SU-DHL-6 (cell line): ENCODE results near the gene FMNL3.
"Not testable (repeated sequence)": the region's sequence is repeated elsewhere in the genome, so short reads cannot be mapped to it uniquely, and the experiment has no call there.

Experiments used
- H2AFZ ChIP-seq: fragments of 200-600 bp; sonication (generic); 2 replicates; pipeline ENCODE4 v1.6.1; 2014; ENCODE audit warnings: low read depth, mild to moderate bottlenecking, moderate library complexity, mixed read lengths, antibody characterized with exemption, low read length; ENCODE audit not compliant: severe bottlenecking
- H3F3A ChIP-seq: fragments of 200-600 bp; shearing (Covaris generic); 2 replicates; pipeline ENCODE4 v1.6.0; 2016; ENCODE audit warnings: antibody characterized with exemption, mild to moderate bottlenecking; ENCODE audit not compliant: insufficient read depth
- H3K27ac ChIP-seq: fragments of 200-600 bp; sonication (generic); 2 replicates; pipeline ENCODE4 v1.5.1; 2016; ENCODE audit warnings: low read depth, mild to moderate bottlenecking, low read length, moderate library complexity, mixed read lengths
- H3K27me3 ChIP-seq: fragments of 200-600 bp; sonication (generic), shearing (Covaris generic); 2 replicates; pipeline ENCODE4 v1.6.0; 2014; ENCODE audit warnings: mild to moderate bottlenecking, low read length
- H3K36me3 ChIP-seq: fragments of 200-600 bp; sonication (generic); 2 replicates; pipeline ENCODE4 v1.6.1; 2014; ENCODE audit warnings: mild to moderate bottlenecking, low read length, mixed read lengths
- H3K4me2 ChIP-seq: fragments of 300-600, 200-600 bp; shearing (Covaris generic), sonication (generic); 2 replicates; pipeline ENCODE4 v1.6.0; 2014; ENCODE audit warnings: low read length, low read depth, mild to moderate bottlenecking; ENCODE audit not compliant: poor library complexity, severe bottlenecking
- H3K4me3 ChIP-seq: fragments of 200-600 bp; sonication (generic); 2 replicates; pipeline ENCODE4 v1.5.1; 2014; ENCODE audit warnings: antibody characterized with exemption, low read length, mild to moderate bottlenecking, mixed read lengths; ENCODE audit not compliant: insufficient read depth, poor library complexity, severe bottlenecking
- H3K79me2 ChIP-seq: fragments of 200-600 bp; sonication (generic); 2 replicates; pipeline ENCODE4 v1.6.1; 2014; ENCODE audit warnings: mild to moderate bottlenecking, low read length, moderate library complexity; ENCODE audit not compliant: insufficient read depth
- H3K9ac ChIP-seq: fragments of 200-600 bp; sonication (generic); 2 replicates; pipeline ENCODE4 v1.7.0; 2014; ENCODE audit warnings: mild to moderate bottlenecking, low read length
- H3K9me2 ChIP-seq: fragments of 200-600 bp; sonication (generic); replicated peaks from 2 replicates; pipeline ENCODE4 v1.6.1; 2014; ENCODE audit warnings: low read length; ENCODE audit not compliant: insufficient read depth
- H3K9me3 ChIP-seq: fragments of 200-600 bp; sonication (generic); 2 replicates; pipeline ENCODE4 v1.6.1; 2014; ENCODE audit warnings: low read length, mixed read lengths; ENCODE audit not compliant: insufficient read depth
- H4K20me1 ChIP-seq: fragments of 200-600 bp; sonication (generic); 2 replicates; pipeline ENCODE4 v1.6.1; 2014; ENCODE audit warnings: low read depth, mild to moderate bottlenecking, antibody characterized with exemption, low read length, moderate library complexity, mixed read lengths
- CTCF ChIP-seq: fragments of 200-600 bp; sonication (generic); IDR thresholded peaks from one replicate; pipeline ENCODE4 v1.5.1; 2017; ENCODE audit warnings: antibody characterized with exemption, mild to moderate bottlenecking, low read length, moderate library complexity; ENCODE audit not compliant: insufficient read depth, poor library complexity, severe bottlenecking
- EZH2phosphoT487 ChIP-seq: fragments of 200-600 bp; sonication (generic), shearing (Covaris generic); conservative IDR thresholded peaks from 2 replicates; pipeline ENCODE4 v1.6.1; 2018; ENCODE audit warnings: mild to moderate bottlenecking, antibody characterized with exemption, low read length, moderate library complexity, mixed read lengths

The FMNL3 gene

GRCh38 chr12:49728446-49728845, 21.2 kb upstream of the FMNL3 start:
- Histone ChIP-seq H3K27me3 (no peaks in the 10 kb centered on the region), H2AFZ (no peak overlapping the region), H4K20me1 (no peaks in the 10 kb centered on the region), H3K9me3 (no peaks in the 10 kb centered on the region), H3K79me2 (no peaks in the 10 kb centered on the region), H3F3A (no peaks in the 10 kb centered on the region), H3K4me2 (no peak overlapping the region), H3K9ac (no peak overlapping the region), H3K4me3 (no peak overlapping the region), H3K27ac (no peak overlapping the region), H3K36me3 (no peaks in the 10 kb centered on the region), H3K9me2 (no peaks in the 10 kb centered on the region)
- no peak for TF ChIP-seq CTCF
- no peak for TF ChIP-seq EZH2phosphoT487

- not testable (repeated sequence) for H3K9me2 ChIP-seq, H3K79me2 ChIP-seq, H3K36me3 ChIP-seq, H3K9ac ChIP-seq, H3K4me2 ChIP-seq, H3F3A ChIP-seq, H2AFZ ChIP-seq, H3K9me3 ChIP-seq, H3K27me3 ChIP-seq, H4K20me1 ChIP-seq, H3K4me3 ChIP-seq, H3K27ac ChIP-seq
Measured at GRCh38 chr12:49721355-49721754, 14.2 kb upstream of the FMNL3 start.

- H3K27me3 ChIP-seq, result no peaks in the 10 kb centered on the region
- H3F3A ChIP-seq, result no peaks in the 10 kb centered on the region
- H3K4me2 ChIP-seq, result no peak overlapping the region
- no peak overlapping the region for H2AFZ ChIP-seq
- H3K4me3 ChIP-seq, result no peak overlapping the region
- H3K27ac ChIP-seq, result no peak overlapping the region
- TF ChIP-seq EZH2phosphoT487, result no peak
- H3K79me2 ChIP-seq, result no peaks in the 10 kb centered on the region
- no peak overlapping the region for H3K9ac ChIP-seq
- H3K9me2 ChIP-seq, result no peaks in the 10 kb centered on the region
- H3K9me3 ChIP-seq, result no peaks in the 10 kb centered on the region
- H4K20me1 ChIP-seq, result no peaks in the 10 kb centered on the region
- no peaks in the 10 kb centered on the region for H3K36me3 ChIP-seq
Measured at GRCh38 chr12:49720214-49720613, 13.0 kb upstream of the FMNL3 start.

GRCh38 chr12:49717800-49718199, 10.6 kb upstream of the FMNL3 start:
- H3K36me3 ChIP-seq, H2AFZ ChIP-seq, H3K79me2 ChIP-seq, H3K9ac ChIP-seq, H3K4me2 ChIP-seq, H4K20me1 ChIP-seq, H3K9me3 ChIP-seq, H3K27ac ChIP-seq, H3K27me3 ChIP-seq, H3K9me2 ChIP-seq, H3K4me3 ChIP-seq, H3F3A ChIP-seq: not testable (repeated sequence)

GRCh38 chr12:49716553-49716952, 9.3 kb upstream of the FMNL3 start:
- Histone ChIP-seq H3K4me2 (no peak overlapping the region), H3K4me3 (no peak overlapping the region), H2AFZ (no peak overlapping the region), H3K9me2 (no peaks in the 10 kb centered on the region), H4K20me1 (no peaks in the 10 kb centered on the region), H3K36me3 (no peaks in the 10 kb centered on the region), H3K9me3 (no peaks in the 10 kb centered on the region), H3K79me2 (no peaks in the 10 kb centered on the region), H3K27me3 (no peaks in the 10 kb centered on the region), H3K9ac (no peak overlapping the region), H3F3A (no peaks in the 10 kb centered on the region), H3K27ac (no peak overlapping the region)
- no peak for TF ChIP-seq EZH2phosphoT487
- TF ChIP-seq CTCF, result no peak

GRCh38 chr12:49713952-49714351, 6.7 kb upstream of the FMNL3 start:
- not testable (repeated sequence) for H3K79me2 ChIP-seq, H3K9me2 ChIP-seq, H3K4me2 ChIP-seq, H3K36me3 ChIP-seq, H4K20me1 ChIP-seq, H3K4me3 ChIP-seq, H3K27ac ChIP-seq, H3F3A ChIP-seq, H3K9ac ChIP-seq, H3K27me3 ChIP-seq, H2AFZ ChIP-seq, H3K9me3 ChIP-seq
